Limb (tissue), 2 donors: ENCODE results near the gene XCL1.
"Not testable (repeated sequence)": the region's sequence is repeated elsewhere in the genome, so short reads cannot be mapped to it uniquely, and the experiment has no call there.

Experiments
- DNase-seq, 2 donors: peaks; one replicate each; pipeline ENCODE4 v3.0.0-alpha.2; 2016; ENCODE audit errors: extremely low spot score in 2 of 2

Gene XCL1, protein sequence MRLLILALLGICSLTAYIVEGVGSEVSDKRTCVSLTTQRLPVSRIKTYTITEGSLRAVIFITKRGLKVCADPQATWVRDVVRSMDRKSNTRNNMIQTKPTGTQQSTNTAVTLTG

DNA sequence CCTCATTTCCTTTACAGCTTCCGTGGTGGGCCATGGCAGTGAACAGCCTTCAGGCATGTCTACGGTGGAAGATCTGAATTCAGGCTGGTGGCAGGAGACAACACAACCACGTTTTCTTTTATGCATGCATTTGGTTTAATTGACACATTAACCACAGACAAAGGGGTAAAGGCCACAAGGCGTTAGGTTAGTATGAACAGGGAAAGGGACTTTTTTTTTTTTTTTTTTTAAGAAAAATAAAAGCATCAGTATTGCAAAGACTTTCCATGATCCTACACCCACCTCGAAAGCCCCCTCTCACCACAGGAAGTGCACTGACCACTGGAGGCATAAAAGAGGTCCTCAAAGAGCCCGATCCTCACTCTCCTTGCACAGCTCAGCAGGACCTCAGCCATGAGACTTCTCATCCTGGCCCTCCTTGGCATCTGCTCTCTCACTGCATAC lies at the start of gene XCL1:
TSS of gene XCL1 (plus strand) at position 361 of the 444 bp plus-strand sequence. CDS start at position 394, 33 bp downstream.
- DNase-seq, result not testable (repeated sequence)

DNA sequence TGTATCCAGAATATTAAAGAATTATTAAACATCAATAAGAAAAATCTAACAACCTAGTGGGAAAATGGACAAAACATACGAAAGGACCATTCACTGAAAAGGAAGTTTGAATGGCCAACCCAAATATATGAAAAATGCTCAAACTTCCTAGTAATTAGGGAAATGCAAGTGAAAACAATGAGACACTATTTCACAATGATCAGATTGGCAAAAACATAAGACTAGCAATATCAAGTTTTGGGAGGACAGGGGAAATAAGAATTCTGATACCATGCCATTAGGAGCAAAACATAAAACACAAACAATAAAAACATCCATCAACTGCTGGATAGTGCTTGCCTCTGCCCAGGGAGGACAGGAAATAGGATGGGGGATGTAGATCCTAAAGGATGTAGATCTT lies 46.9 kb upstream of the XCL1 start:
- DNase-seq, result no peak

DNA sequence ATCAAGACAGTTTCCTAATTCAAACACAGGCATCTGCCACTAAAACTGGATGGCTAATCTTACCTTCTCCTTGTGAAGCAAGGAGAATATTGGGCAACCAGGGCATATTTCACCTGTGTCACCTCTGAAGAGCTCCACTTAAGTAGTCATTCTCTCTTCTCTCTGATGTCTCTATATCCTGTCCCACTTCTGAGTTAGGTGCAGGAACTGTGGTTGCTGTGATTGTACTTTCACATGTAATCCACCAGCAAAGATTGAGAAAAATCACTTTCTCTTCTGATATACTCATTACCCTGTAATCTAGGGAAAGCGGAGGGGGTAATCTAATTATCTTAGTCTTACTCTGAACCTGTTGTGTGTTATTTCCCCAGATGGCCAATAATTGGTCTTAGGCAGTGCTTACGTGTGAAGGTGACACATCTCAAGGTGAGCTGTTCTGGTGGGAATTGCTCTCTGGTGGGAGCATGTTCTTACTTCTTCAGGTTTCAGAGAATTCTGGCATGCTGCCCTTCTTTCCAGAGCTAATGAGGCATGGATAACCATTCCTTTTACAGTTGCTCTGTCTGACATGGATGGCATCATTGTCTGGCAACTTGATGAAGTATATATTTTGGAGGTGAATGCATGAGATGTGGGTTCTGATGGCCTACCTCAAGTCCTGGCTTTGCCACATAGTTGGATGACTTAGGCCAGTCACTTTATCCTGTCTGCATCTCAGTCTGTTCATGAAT lies 44.6 kb upstream of the XCL1 start:
- no peak for DNase-seq

DNA sequence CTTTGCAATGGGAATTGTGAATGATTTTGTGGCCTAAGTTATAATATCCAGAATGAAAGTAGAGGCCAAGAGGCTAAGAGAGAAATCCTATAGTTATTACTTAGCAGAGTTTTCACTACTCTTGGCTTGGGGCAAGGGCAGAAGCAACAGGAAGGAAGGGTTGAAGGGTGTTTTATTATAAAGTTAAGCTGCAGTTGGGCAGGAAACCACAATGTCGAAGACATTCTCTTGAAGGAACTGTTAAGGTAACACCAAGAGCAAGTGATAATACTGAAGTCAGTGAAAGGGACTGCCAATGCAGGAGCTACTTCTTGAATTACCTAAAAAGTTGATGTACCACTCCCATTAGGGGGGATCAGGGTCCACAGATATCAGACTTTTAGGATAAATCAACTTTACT lies 40.9 kb upstream of the XCL1 start:
- no peak for DNase-seq

DNA sequence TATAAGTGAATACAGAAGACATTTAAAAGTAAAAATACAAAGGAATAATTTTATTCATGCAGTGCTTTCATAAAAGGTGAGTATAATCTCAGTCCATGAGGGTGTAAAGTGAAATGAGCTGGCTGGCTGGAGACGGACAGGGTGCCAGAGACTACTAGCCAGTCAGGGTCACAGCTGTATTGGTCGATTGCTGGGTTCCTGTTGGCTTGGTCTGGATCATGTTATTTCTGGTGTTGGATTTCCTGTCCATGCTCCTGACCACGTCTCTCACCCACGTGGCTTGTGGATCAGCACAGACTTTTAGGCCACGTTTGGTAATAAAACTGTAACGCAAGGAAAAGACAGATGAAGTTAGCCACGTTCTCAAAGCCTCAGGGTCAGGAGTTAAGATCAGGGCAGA lies 35.6 kb upstream of the XCL1 start:
- DNase-seq, result not testable (repeated sequence)

DNA sequence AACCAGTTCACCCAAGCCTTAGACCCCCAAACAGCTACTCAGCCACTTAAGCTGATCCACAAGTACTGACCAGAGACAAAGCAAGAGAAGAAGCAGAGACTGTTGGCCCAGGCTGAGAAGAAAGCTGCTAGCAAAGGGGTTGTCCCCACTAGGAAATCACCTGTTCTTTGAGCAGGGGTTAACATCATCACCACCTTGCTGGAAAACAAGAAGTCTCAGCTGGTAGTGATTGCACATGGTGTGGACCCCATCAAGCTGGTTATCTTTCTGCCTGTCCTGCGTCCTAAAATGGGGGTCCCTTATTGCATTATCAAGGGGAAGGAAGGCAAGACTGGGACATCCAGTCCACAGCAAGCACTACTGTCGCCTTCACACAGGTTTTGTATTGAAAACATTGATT lies 33.4 kb upstream of the XCL1 start:
- not testable (repeated sequence) for DNase-seq

DNA sequence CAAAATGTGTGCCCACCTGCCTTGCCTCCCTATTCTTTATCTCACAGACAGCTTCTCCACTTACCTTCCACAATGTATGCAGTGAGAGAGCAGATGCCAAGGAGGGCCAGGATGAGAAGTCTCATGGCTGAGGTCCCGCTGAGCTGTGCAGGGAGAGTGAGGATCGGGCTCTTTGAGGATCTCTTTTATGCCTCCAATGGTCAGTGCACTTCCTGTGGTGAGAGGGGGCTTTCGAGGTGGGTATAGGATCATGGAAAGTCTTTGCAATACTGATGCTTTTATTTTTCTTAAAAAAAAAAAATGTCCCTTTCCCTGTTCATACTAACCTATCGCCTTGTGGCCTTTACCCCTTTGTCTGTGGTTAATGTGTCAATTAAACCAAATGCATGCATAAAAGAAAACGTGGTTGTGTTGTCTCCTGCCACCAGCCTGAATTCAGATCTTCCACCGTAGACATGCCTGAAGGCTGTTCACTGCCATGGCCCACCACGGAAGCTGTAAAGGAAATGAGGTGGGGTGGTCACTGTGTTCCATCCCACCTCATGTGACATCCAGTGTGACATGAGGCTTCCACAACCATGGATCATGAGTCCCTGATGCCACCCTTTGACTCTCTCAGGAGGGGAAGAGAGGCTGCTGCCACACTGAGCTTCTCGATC lies 32.4 kb upstream of the XCL1 start, which contains the start of gene XCL2:
TSS of gene XCL2 (minus strand) at position 158 of the 659 bp plus-strand sequence. CDS start at position 125, 33 bp downstream.
- not testable (repeated sequence) for DNase-seq

DNA sequence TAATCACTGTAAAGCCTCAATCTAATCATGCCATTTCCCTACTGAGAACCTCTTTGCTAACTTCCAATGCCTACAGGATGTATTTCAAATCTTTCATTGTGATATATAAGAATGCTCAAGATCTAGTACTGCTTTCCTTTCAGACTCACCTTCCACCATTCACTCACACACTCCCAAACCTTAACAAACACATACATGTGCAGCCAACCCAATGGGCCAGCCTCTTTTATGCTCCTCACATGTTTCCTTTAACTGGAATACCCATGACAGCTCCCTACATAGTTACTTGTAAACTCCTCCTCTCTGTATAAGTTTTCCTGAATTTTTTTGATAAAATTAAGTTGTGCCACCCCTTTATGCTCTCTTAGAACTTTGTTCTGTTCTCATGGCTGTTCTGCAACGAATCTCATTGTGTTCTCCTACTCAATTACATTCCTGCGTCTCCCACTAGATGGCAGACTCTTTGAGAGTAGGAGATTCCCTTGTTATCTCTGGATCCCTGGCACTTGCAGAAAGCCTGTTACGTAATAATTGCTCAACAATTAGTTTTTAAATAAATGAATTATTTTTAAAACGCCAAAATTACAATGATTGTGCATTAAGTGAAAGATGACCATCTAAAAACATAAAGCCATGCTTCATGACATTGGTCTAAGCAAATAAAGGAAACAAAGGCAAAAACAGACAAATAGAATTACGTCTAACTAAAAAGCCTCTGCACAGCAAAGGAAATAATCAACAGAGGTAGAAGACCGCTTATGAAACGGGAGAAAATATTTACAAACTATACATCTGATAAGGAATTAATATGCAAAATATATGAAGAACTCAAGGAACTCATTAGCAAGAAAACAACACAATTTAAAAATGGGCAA lies 30.5 kb upstream of the XCL1 start:
- not testable (repeated sequence) for DNase-seq

DNA sequence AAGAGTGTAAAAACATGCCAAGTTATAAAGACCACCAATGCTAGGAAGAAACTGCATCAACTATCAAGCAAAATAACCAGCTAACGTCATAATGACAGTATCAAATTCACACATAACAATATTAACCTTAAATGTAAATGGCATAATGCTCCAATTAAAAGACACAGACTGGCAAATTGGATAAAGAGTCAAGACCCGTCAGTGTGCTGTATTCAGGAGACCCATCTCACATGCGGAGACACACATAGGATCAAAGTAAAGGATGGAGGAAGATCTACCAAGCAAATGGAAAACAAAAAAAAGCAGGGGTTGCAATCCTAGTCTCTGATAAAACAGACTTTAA lies 29.9 kb upstream of the XCL1 start:
- not testable (repeated sequence) for DNase-seq

DNA sequence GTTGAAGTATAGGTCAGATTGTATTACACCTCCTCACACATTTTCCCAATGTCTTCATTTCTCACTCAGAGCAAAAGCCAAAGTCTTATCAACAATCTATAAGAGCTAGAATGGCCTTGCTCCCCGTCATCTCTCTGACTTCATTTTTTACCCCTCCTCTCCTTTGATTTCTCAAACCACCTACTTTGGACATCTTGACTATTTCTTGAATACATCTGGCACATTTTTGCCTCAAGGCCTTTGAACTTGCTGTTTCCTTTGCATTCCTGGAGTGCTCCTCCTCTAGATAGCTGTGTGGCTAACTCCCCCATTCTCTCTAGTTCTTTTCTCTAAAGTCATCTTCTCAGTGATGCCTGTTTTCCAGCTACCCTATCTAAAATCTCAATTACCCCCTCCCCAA lies 25.4 kb upstream of the XCL1 start:
- no peak for DNase-seq

DNA sequence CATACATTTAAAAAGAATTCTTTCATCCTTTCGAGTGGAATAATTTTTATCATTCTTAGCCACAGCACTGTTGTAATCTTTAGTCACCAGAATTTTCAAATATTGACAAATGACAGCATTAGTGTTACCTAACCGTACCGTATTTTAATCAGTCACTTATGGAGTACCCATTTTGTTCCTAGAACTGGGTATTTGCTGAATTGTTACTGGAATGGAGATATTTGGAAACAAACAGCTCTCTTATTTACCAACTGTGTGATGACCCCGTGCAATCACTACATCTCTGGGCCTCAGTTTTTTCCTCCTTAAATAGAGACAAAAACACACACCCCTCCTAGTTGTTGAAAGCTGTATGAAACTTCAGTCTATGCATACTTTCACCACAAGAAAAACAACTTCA lies 24.7 kb upstream of the XCL1 start:
- no peak for DNase-seq

DNA sequence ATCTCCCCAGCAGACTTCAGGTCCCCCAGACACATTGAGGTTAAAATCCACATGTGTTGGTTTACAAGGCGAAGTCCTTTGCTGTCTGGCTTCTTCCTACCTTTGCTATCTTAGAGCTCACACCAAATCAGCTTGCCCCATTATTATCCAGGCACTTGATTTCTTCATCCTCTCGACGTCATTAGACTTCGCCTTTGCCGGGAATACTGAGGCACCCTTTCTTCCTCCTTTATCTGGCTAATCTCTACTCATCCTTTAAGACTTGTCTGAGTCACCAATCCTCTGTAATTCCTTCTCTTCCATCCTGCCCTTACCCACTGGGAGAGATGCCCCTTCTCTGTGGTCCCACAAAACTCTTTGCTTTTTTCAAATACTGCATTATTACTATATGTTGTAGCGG lies 23.4 kb upstream of the XCL1 start:
- no peak for DNase-seq

DNA sequence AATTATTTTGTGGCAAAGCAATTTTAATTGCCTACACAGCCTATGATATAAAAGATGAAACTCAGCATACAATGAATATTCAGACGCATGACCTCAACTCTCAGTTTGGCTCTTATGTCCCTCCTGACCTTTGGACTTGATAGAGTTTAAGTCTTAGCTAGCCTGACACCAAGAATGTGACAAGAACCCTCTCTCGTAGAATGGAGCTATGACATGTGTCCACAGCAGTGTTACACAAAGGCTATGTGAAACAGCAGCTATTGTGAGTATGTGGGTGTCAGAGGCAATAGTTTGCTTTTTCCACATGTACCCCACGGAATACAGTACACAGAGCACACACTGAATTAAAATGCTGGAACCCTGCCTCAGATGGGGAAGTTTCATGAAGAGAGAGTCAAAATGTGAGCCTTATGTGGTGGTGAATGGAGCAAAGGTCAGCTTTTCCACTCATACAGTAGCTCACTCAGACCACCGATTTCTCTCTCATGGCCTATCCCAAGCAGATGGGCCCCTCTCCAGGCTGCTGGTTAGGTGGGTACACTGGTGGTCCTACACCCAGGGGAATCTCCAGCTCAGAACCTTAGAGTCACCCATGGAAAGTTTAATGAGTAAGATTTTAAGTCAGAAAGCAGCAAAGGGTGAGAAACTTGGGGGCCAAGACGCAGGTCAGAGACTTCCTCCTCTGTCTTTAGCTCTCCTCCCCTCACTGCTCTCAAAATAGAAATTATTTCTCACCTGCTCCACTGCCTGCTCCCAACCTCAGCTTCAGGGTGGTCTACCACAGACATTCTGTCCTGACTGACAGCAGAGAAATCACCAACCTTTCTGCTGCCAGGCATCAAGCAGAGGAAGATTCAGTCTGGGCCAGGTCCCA lies 22.5 kb upstream of the XCL1 start:
- no peak for DNase-seq

DNA sequence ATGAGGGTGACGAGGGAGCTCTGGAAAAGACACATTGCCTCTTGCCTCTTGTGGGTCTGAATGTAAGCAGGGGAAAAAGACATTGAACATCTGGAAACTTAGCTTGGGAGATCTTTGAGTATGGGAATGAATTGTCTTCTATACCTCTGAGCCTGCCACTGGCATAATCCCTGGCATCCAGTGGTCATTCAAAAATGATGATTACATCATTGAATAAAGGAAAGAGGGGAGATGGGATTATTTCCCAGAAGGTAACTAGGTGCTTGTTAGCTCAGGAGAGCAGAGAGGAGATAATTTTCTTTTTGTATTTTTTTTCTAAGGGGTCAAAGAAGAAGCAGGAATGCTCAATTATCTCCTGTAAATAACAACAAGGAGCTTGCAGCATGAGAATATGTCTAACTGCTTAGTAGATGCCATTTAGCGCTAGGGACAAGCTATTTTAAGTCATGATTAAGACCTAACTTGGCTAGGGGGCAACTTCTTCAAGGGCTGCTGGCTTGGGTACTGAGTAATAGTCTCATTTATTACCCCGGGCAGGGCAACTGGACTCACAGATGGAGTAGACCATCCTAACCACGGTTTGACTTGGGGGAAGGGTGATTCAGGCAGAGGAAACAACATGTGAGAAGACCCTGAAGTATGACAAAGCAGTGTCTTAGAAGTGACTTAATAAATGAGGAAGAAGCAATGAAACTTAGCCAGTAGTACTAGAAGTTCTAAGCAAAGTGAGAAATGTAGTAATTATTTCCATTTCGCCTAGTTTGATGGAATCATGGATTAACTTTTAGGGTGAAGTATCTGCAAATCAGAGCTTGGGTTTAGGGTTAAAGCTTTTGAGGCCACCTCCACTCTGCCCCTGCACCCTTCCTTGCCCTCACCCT lies 21.6 kb upstream of the XCL1 start:
- DNase-seq, result no peak

DNA sequence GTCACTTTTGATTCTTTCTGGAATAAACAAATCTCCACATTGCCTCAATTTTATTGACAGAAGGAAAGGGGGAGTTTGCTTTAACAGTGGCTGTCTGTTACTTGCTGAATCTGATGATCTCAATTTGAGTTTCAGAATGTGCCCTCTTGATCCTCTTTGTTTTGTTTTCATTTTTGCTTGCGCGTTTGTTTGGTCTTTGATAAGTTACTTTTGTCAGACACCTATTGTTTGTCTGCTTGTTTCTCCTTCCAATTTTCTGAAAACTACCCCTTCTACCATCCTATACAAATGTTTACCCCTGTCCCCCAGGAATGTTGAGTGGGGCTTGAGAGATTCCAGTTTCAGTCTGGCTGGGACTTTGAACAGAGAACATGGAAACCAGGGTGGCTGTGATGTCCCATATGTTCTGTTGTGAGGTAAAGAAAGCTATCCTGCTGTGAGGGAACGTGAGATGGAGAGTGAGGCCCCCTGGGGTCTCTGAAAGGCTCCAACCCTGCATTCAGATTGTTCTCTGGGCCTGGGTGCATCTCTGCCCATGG lies 20.8 kb upstream of the XCL1 start:
- no peak for DNase-seq

DNA sequence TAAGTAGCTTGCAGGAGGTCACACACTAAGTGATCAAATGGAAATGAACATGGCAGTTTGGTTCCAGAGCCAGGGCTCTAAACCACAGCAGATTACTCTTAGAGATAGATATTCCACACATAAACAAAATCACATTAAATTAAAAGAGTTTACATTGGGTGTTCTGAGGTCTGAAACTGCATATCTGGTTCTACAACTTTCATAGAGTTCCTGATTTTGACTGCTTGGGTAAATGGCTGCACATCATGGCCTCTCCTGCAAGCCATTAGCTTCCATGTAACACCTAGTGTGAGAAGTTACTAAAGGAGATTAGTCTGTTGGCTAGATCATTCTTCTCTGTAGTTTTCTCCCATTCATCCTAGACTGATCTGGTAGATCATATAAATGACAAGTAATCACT lies 19.8 kb upstream of the XCL1 start:
- no peak for DNase-seq

DNA sequence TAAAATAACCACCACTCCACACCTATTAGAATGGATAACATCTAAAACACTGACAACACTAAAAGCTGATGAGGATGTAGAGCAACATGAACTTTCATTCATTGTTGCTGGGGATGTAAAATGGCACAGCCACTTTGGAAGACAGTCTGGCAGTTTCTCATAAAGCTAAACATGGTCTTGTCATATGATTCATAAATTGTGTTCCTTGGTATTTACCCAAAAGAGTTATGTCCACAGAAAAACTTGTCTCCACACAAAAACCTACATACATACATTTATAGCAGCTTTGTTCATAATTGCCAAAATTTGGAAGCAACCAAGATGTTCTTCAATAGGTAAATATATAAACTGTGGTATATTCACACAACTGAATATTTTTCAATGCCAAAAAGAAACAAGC lies 16.0 kb upstream of the XCL1 start:
- DNase-seq, result no peak

DNA sequence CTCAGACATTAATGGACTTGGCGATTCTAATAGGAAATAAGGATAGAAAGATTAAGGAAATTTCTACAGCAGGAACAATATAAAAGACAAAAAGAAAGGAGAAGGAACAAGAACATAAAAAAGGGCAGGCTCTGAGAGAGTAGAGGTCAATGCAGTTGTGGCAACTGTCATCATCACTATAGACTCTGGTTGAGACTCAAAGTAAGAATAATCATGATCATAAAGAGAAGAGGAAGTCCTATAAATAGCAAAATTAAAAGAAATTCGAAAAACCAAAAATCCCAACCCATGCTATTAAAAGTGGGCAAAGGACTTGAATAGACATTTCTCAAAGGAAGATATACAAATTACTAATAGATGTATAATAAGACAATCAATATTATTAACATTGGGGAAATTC lies 14.4 kb upstream of the XCL1 start:
- DNase-seq, result no peak

DNA sequence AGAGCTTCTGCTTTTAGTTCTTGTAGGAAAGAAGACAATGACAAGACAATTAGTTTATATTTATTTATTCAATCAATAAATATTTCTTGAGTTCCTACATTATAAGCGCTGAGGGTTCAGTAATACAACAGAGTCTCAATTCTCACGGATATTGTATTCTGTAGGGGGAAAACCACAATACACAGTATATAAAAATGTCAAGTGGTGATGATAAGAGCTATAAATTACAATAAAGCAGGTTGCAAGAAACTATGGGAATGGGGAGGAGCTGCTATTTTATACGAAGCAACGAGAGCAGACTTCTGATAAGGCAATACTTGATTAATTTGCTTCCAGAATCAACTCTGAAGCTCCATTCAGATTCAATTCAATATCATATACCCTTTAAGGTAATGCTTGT lies 10.6 kb upstream of the XCL1 start:
- DNase-seq, result no peak

DNA sequence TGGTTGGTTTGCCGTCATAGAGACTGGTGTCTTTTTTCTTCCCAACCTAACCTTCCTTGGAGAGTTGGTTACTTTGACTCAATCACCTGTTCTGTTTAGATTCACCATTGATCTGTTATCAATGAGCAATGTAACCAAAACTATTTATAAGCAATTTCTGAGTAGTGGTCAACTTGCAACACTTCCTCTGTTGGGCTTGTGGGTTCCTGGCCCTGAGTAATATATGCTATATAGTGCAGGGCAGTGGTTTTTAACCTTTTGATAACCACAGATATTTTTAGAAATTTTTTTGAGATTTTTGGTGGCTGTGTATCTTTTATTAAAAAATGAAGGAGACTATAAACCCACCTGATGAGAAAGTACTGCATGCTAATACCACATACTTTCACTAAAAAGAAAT lies 9.4 kb upstream of the XCL1 start:
- no peak for DNase-seq
